SU-DHL-6 (cell line): Measurements from ENCODE around the gene ARPP21.

Source experiments
- EZH2phosphoT487 ChIP-seq: fragments of 200-600 bp; sonication (generic), shearing (Covaris generic); conservative IDR thresholded peaks from 2 replicates; pipeline ENCODE4 v1.6.1; 2018; ENCODE audit warnings: mild to moderate bottlenecking, antibody characterized with exemption, low read length, moderate library complexity, mixed read lengths
- TF ChIP-seq, protein P1 (sequence below): fragments of 200-600 bp; sonication (generic); IDR thresholded peaks from one replicate; pipeline ENCODE4 v1.5.1; 2017; ENCODE audit warnings: antibody characterized with exemption, mild to moderate bottlenecking, low read length, moderate library complexity; ENCODE audit not compliant: insufficient read depth, poor library complexity, severe bottlenecking

DNA sequence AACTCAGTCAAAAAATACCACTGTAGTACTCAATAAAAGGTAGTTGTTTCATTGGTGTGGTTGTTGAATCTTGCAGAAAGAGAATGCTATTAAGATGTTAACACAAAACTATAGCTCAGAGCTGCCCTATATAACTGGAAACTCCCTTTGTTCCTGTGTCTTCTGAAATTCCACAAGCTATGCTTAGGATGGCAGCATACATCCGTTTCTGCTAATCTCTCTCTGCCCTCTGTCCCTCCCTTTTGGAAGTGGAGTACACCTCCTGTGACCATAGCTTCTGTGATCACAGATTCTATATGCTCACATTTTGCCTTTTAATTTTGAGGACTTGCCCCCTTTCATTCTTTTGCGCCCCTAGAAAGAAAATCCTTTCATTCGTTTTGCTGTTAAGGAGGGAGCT is 33.7 kb downstream of the ARPP21 start:
- TF ChIP-seq, protein P1, sequence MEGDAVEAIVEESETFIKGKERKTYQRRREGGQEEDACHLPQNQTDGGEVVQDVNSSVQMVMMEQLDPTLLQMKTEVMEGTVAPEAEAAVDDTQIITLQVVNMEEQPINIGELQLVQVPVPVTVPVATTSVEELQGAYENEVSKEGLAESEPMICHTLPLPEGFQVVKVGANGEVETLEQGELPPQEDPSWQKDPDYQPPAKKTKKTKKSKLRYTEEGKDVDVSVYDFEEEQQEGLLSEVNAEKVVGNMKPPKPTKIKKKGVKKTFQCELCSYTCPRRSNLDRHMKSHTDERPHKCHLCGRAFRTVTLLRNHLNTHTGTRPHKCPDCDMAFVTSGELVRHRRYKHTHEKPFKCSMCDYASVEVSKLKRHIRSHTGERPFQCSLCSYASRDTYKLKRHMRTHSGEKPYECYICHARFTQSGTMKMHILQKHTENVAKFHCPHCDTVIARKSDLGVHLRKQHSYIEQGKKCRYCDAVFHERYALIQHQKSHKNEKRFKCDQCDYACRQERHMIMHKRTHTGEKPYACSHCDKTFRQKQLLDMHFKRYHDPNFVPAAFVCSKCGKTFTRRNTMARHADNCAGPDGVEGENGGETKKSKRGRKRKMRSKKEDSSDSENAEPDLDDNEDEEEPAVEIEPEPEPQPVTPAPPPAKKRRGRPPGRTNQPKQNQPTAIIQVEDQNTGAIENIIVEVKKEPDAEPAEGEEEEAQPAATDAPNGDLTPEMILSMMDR, result no peak
- no peak for TF ChIP-seq EZH2phosphoT487
